COLO668 (cell line): ENCODE data around the gene ADAMTS20.

Experiments used
- DNase-seq: peaks from one replicate; lab custom pipeline; 2025; ENCODE audit not compliant: unreplicated experiment; lab: John Stamatoyannopoulos, UW

The ADAMTS20 gene

GRCh38 chr12:43317156-43317555, 234.8 kb downstream of the ADAMTS20 start:
- no peak for DNase-seq

GRCh38 chr12:43316520-43316919, 235.5 kb downstream of the ADAMTS20 start:
- DNase-seq: no peak

GRCh38 chr12:43315961-43316360, 236.0 kb downstream of the ADAMTS20 start:
- no peak for DNase-seq

- no peak for DNase-seq
These were observed 239.0 kb downstream of the ADAMTS20 start for GRCh38 chr12:43312991-43313505.

GRCh38 chr12:43310596-43310995, 241.4 kb downstream of the ADAMTS20 start:
- DNase-seq: no peak

GRCh38 chr12:43309959-43310358, 242.0 kb downstream of the ADAMTS20 start:
- no peak for DNase-seq

- DNase-seq: no peak
These were observed 243.2 kb downstream of the ADAMTS20 start for GRCh38 chr12:43308776-43309175.

- DNase-seq: no peak
These were observed 244.9 kb downstream of the ADAMTS20 start for GRCh38 chr12:43307126-43307525.

- no peak for DNase-seq
These were observed 245.9 kb downstream of the ADAMTS20 start for GRCh38 chr12:43306066-43306465.

- DNase-seq: no peak
These were observed 246.9 kb downstream of the ADAMTS20 start for GRCh38 chr12:43305065-43305464.
